Stimulated activated CD8-positive, alpha-beta memory T cell treated with anti-CD3 and anti-CD28 coated beads, Interleukin-7, amount 100 ng/mL, for 24 hours (primary cell): ENCODE data around the gene NIPAL3.
A peak's percentile ranks its signal among the peaks of the same experiment; 100 is the strongest.

ENCODE experiments used
- DNase-seq: peaks from one replicate; pipeline ENCODE4 v3.0.0-alpha.2; 2020; ENCODE audit warnings: low read depth

The NIPAL3 gene

GRCh38 chr1:24390924-24391782 lies 24.4 kb upstream of the NIPAL3 start:
- DNase-seq = peak; percentile 30

- peak; percentile 33 for DNase-seq
Measured at GRCh38 chr1:24391882-24392603, 23.6 kb upstream of the NIPAL3 start.

GRCh38 chr1:24392604-24392946 lies 23.0 kb upstream of the NIPAL3 start:
- no peak for DNase-seq

GRCh38 chr1:24392982-24393650 lies 22.5 kb upstream of the NIPAL3 start:
- DNase-seq = no peak

GRCh38 chr1:24393892-24394291 lies 21.7 kb upstream of the NIPAL3 start:
- DNase-seq = no peak

- DNase-seq = no peak
Measured at GRCh38 chr1:24400065-24400464, 15.5 kb upstream of the NIPAL3 start.

- no peak for DNase-seq
Measured at GRCh38 chr1:24403806-24404205, 11.8 kb upstream of the NIPAL3 start.

GRCh38 chr1:24406788-24407187 lies 8.8 kb upstream of the NIPAL3 start:
- DNase-seq = no peak

- no peak for DNase-seq
Measured at GRCh38 chr1:24409535-24409934, 6.1 kb upstream of the NIPAL3 start.

GRCh38 chr1:24410750-24411149 lies 4.9 kb upstream of the NIPAL3 start:
- DNase-seq = no peak

- no peak for DNase-seq
Measured at GRCh38 chr1:24411963-24412362, 3.6 kb upstream of the NIPAL3 start.

GRCh38 chr1:24412408-24412807 lies 3.2 kb upstream of the NIPAL3 start:
- no peak for DNase-seq

- DNase-seq = peak; percentile 50
Measured at GRCh38 chr1:24413350-24414163, 2.0 kb upstream of the NIPAL3 start, which contains the start of gene STPG1. Gene STPG1 (minus strand): TSS chr1:24413782. CDS start chr1:24401388, 12,394 bp downstream.

- no peak for DNase-seq
Measured at GRCh38 chr1:24414775-24415333, 748 bp upstream of the NIPAL3 start.

GRCh38 chr1:24415910-24416665 lies 486 bp downstream of the NIPAL3 start:
- no peak for DNase-seq

- no peak for DNase-seq
Measured at GRCh38 chr1:24416666-24417391, 1.2 kb downstream of the NIPAL3 start.

- no peak for DNase-seq
Measured at GRCh38 chr1:24417681-24418080, 2.1 kb downstream of the NIPAL3 start.

GRCh38 chr1:24418898-24419628 lies 3.5 kb downstream of the NIPAL3 start:
- no peak for DNase-seq

- no peak for DNase-seq
Measured at GRCh38 chr1:24420547-24420946, 4.9 kb downstream of the NIPAL3 start.
